Activated CD4-positive, alpha-beta T cell treated with anti-CD3 and anti-CD28 coated beads, Interleukin-2, amount 50 U/mL, for 1 hour (primary cell): ENCODE results near the gene QSOX1.
"Not testable (repeated sequence)": the region's sequence is repeated elsewhere in the genome, so short reads cannot be mapped to it uniquely, and the experiment has no call there.

Source experiments
- DNase-seq: peaks from one replicate; pipeline ENCODE4 v3.0.0-alpha.2; 2020

Gene QSOX1

DNA sequence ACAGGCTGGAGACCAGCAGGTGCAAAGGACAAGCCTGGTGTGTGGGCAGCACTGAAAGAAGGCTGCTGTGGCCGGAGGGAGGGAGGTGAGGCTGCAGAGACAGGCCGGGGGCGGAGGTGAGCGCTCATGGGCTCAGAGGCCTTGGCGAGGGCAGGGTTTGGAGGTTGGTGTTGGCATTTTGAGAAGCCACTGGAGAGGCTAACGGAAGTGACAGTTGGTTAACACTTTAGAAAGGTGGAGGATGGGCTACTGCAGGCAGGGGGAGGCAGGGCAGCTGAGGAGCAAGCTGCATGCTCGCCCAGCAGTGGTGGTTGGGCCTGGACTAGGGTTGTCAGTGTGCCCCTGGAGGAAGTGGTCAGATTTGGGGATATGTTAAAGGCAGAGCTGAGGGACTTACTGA, 37.5 kb downstream of the QSOX1 start:
- DNase-seq, result no peak

GRCh38 chr1:180193141-180194047, 38.7 kb downstream of the QSOX1 start:
- DNase-seq, result no peak

GRCh38 chr1:180194048-180194425, 39.4 kb downstream of the QSOX1 start:
- DNase-seq, result no peak

DNA sequence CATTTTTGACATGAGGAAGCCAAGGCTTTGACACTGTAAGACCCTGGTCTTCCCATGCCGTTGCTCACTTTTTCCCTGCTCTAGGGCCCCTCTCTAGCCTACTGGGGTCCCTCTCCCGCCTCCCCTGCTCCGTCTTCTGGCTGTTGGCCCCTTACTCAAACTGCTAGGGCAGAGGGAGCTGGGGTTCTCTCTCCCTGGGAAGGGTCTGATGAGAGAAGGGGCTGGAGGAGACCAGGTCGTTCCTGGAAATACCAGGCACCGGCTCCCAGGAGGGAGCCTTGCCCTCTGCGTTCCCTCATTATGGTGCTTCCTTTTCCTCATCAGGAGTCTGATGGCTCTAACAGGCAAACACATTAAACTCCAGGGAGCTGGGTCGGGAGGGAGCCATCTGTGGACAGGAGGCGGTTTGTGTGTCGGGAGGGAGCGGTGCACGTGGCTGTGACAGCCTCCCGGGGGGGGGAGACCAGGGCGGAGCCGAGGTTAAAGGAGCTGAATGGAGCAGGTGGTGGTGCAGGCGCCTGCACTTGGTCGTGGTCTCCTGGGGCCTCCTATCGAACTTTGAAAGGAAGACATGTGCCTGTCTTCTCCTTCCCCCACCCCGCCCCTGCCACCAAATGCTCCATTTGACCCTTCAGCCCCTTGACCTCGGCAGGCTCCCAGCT, 40.0 kb downstream of the QSOX1 start:
- no peak for DNase-seq

DNA sequence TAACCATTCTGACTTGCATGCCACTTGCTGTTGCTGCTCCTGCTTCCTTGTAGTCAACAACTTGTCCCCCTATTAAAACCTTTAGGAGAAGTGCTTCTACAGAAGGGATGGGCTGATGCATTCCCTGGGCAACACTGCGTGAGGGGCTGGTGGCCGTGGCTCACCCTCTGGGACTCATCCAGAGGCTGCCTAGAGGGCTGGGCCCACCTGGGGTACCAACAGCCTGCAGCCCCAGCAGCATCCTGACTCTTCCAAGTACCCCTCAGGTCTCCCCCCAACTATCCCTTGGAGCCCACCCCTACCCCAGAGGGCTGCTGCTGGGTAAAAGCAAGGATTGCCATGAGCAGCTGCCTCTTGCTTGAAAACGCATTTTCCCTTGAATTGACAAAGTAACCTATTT, 40.7 kb downstream of the QSOX1 start:
- no peak for DNase-seq

GRCh38 chr1:180195916-180196315, 41.2 kb downstream of the QSOX1 start:
- DNase-seq, result no peak

DNA sequence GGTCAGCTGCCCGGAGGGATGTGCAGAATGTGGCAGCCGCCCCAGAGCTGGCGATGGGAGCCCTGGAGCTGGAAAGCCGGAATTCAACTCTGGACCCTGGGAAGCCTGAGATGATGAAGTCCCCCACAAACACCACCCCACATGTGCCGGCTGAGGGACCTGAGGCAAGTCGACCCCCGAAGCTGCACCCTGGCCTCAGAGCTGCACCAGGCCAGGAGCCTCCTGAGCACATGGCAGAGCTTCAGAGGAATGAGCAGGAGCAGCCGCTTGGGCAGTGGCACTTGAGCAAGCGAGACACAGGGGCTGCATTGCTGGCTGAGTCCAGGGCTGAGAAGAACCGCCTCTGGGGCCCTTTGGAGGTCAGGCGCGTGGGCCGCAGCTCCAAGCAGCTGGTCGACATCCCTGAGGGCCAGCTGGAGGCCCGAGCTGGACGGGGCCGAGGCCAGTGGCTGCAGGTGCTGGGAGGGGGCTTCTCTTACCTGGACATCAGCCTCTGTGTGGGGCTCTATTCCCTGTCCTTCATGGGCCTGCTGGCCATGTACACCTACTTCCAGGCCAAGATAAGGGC, 41.9 kb downstream of the QSOX1 start:
- no peak for DNase-seq

DNA sequence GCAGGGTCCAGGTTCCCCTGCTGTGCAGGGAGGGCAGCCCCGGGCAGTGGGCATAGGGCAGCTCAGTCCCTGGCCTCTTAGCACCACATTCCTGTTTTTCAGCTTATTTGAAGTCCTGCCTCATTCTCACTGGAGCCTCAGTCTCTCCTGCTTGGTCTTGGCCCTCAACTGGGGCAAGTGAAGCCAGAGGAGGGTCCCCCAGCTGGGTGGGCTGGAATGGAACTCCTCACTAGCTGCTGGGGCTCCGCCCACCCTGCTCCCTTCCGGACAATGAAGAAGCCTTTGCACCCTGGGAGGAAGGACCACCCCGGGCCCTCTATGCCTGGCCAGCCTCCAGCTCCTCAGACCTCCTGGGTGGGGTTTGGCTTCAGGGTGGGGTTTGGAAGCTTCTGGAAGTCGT, 42.6 kb downstream of the QSOX1 start:
- DNase-seq, result no peak

GRCh38 chr1:180198196-180198595, 43.5 kb downstream of the QSOX1 start:
- no peak for DNase-seq

DNA sequence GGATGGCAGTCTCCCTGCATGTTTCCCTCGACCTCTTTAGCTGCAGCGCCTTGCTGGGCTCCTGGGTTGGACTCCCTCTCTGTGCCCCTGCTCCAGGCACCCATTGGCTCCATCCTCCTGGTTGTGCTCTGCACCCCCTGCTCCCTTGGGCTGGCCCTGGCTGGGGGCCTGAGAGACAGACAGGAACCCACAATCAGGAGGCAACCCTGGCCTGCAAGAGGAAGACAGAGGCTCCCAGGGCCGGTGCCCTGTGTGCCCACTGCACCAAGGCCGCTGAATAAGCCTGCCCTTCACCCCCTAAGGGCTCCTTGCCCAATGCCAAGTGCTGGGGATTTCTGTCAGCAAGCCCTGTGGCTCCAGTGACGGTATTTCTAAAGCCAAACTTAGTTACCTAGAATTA, 43.9 kb downstream of the QSOX1 start:
- no peak for DNase-seq

GRCh38 chr1:180199018-180199417, 44.3 kb downstream of the QSOX1 start:
- DNase-seq, result no peak

DNA sequence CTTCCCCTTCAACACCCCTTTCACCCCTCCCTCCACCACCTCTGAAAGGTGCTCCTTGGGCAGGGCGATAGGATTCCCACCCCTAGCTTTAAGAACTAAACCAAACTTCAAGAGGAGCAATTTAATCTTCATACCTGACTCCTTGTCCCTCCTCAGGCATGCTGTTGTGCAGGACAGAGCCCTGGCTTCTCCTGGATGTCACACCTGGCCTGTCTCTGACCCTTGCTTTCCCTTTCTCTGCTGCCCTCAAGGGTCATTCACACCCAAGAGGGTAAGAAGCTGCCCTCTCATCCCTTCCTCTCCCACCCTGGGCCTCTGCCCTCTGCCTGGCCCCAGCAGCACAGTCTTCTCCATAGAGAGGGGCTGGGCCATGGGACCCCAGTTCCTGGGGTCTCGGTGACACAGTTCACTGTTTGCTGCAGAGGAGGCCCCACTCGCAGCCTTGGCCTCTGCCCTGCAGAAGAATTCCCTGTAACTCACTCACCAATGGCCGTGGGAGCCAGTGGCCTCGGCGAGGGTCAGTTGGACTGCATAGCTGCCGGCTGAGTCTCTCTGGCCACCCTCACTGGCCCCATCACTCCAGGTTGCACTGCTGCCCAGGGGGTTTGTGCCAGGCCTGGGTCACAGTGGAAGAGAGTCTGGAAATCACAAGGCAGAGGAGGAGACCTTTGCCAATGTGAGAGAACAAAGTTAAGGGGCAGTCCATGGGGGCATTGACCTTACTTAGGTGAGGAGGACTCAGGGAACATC, 47.0 kb downstream of the QSOX1 start:
- no peak for DNase-seq

DNA sequence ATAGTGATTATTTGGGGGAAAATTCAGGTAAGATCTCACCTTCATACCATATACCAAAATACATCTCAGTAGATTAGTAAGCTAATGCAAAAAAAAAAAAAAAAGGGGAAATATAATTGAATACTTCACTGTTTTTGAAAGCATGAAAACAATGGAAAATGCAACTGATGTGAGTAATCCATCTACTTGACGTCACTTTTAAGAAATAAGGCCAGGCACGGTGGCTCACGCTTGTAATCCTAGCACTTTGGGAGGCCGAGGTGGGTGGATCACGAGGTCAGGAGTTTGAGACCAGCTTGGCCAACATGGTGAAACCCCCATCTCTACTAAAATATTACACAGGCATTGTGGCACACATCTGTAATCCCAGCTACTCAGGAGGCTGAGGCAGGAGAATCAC, 47.9 kb downstream of the QSOX1 start:
- not testable (repeated sequence) for DNase-seq

GRCh38 chr1:180204231-180204630, 49.6 kb downstream of the QSOX1 start:
- DNase-seq, result no peak

GRCh38 chr1:180206581-180206980, 51.9 kb downstream of the QSOX1 start:
- DNase-seq, result no peak

GRCh38 chr1:180208264-180208663, 53.6 kb downstream of the QSOX1 start:
- DNase-seq, result no peak

- no peak for DNase-seq
These were observed 55.4 kb downstream of the QSOX1 start for GRCh38 chr1:180210008-180210620.

DNA sequence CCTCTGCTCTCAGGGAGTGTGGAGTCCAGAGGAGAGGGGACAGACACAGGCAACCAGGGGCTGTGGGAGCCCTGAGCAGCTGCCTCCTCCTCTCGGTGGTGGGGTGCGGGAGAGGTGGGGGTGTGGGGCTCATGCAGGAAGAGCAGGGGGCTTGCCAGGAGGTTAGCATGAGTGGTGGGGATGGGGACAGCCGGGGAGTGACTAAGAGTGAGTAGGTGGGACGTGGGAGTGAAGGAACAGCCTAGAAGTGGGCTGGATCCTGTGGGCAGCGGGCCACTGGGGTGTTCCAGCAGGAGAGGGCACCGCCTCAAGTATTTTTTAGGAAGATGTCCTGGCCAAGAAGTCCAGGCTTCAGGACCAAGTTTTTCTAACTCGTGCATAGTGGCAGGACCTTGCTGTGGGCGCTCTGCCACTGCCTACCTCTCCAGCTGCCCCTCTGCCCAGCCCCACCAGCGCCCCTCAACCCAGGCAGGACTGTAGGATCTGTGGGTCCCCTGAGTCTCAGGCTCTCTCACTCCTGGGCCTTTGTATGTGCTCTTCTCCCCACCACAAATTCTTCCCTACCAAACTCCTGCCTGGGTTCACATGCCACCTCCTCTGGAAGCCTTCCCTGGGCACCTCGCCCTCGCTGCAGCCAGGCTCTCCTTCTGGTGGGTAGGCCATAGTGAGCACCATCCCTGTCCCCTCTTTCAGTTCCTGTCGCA, 56.6 kb downstream of the QSOX1 start:
- no peak for DNase-seq

DNA sequence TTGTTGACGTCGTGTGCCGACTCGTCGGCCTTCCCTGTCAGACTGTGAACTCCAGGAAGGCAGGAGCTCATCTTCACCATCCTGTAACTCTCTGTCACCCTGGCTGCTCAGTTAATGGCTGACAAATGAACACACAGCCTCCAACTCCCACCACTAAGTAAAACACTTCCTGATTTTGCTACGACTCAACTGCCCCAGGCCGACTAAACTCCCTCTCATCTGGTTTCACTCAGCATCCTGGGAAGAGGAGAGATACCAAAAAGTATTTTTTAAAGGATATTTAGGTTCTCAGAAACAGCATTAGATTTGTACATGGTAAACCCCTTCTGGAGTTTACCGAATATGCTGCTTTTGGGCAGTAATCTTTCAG, 57.2 kb downstream of the QSOX1 start:
- no peak for DNase-seq

- DNase-seq, result no peak
These were observed 58.9 kb downstream of the QSOX1 start for GRCh38 chr1:180213401-180214170.

DNA sequence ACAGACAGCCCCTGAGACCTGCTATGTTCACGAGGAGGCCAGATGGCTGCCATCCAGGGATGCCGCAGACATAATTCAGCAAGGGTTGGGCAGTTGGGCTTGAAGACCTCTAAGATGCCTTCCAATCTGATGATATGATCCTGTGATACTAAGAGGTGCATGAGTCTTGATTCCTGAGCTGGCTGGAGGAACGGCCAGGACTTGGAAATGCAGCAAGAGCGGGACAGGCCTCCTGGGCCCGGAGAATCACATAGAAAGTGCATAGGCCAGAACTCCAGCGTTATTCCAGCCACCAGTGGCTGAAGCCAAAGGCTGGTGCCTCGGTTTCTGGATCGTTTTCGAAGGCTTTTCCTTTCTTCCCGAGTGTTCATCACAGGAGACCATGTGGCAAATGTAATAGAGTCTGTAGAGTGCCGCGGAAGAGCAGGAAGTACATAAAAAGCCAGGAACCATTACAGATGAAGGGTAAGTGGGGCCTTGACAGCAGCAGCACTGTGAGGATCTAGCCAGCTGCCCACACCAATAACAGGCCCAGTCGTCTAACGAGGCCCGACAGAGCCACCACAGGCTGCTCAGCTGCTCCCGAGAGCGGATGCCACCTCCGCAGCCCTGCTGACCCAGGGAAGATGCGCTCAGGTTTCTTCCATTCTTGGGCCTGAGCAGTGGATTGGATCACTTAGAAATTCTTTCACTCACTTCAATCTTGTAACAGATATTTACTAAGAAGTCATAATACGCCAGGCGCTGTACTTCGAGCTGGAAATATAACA, 61.4 kb downstream of the QSOX1 start:
- DNase-seq, result no peak
